D721Med (cell line): ENCODE measurements around the gene TENM4.
A peak's percentile ranks its signal among the peaks of the same experiment; 100 is the strongest.

ENCODE experiments used
- DNase-seq: peaks from one replicate; pipeline ENCODE4 v3.0.0; 2011; ENCODE audit warnings: low spot score; ENCODE audit not compliant: insufficient read length
- FAIRE-seq: peaks from 2 replicates; lab custom pipeline; 2011; peaks lifted over from hg19 to GRCh38; lab: Jason Lieb, UNC
- TF ChIP-seq, protein P1 (sequence below): IDR thresholded peaks from 2 replicates; pipeline ENCODE4 v1.5.1; 2012; ENCODE audit warnings: mild to moderate bottlenecking, control low read depth; ENCODE audit not compliant: insufficient read depth; ENCODE audit errors: missing control alignments

TENM4 gene

DNA sequence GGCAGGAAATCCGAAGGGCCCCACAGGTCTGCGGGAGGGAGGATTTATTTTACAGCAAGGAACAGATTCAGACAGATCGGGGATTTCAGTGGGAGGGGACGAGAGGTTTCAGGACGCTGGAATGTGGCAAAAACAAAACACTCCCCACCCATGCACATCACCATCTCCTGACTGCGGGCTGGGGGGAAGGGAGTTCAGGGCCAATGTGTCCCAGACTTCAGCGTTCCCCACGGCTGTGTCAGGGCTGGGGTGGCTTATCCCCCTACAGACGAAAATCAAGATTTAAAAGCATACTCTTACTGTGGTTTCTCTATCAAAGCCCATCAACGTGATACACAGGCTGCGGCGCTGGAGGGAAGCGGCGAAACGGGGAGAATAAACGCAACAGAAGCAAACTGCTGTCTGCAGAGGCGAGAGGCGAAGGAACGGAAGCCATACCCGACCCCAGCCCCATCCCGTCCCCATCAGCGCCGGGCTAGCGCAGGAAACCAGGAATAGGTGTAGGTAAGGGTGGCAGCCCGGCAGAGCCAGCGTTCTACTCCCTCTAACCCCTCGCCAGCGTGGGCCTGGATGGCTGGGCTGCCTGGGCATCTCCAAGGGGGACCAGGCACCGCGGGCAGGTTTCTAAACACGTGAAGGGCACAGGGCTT, 2.7 kb downstream of the TENM4 start:
- FAIRE-seq = no peak
- no peak for DNase-seq
- TF ChIP-seq, protein P1, sequence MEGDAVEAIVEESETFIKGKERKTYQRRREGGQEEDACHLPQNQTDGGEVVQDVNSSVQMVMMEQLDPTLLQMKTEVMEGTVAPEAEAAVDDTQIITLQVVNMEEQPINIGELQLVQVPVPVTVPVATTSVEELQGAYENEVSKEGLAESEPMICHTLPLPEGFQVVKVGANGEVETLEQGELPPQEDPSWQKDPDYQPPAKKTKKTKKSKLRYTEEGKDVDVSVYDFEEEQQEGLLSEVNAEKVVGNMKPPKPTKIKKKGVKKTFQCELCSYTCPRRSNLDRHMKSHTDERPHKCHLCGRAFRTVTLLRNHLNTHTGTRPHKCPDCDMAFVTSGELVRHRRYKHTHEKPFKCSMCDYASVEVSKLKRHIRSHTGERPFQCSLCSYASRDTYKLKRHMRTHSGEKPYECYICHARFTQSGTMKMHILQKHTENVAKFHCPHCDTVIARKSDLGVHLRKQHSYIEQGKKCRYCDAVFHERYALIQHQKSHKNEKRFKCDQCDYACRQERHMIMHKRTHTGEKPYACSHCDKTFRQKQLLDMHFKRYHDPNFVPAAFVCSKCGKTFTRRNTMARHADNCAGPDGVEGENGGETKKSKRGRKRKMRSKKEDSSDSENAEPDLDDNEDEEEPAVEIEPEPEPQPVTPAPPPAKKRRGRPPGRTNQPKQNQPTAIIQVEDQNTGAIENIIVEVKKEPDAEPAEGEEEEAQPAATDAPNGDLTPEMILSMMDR = no peak

DNA sequence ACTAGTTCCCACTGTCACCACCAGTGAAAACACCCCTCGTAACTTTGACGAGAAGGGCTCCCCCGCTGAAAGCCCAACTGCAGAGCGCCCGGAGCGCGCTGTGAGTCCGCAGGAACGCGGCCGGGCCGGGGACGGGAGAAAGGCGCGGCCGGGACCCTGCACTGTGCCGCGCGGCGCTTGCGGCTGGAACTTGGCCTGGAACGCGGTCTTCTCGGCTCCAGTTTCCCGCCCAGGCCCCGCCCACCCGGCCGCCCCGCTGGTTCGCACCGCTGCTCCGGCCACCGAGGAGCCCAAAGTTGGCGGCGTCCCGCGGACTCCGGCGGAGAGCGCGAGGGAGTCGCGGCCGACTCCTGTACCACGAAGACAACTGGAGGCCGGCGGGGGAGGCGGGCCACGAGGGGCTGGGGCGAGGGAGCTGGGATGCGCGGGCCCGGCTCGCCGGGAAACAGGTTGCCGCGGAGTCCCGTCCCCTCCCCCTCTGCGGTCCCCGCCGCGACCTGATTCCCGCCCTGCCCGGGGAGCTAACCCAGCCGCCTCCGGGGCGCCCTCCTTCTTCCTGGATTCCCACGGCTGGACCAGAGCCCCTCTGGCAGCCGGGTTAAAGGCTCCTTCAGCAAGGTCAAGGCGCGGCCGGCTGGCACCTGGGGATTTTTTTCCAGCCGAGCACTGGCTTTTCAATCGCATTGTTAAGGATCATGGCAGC, 3.4 kb downstream of the TENM4 start:
- TF ChIP-seq, protein P1 = no peak
- DNase-seq = peak; percentile 47

DNA sequence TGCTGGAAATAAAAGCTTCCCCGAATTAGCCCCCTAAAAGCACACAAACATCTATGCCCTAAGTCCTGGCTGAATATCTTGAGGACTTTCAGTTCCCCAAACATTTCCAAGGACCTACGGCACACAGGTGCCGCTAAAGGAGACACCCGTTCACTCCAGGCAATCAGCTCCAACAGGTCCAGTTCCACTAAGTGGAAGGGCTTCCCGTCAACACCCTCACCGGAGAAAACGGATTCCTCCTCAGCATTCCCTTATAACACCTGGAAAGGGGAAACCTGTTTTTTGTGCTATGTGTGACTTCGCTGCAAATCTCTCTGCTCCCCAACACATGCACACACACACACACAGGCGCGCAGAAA, 3.9 kb downstream of the TENM4 start:
- TF ChIP-seq, protein P1 = no peak
- FAIRE-seq = no peak
- no peak for DNase-seq

More for the DNA sequence above, 3.4 kb downstream of the TENM4 start:
- FAIRE-seq = no peak

DNA sequence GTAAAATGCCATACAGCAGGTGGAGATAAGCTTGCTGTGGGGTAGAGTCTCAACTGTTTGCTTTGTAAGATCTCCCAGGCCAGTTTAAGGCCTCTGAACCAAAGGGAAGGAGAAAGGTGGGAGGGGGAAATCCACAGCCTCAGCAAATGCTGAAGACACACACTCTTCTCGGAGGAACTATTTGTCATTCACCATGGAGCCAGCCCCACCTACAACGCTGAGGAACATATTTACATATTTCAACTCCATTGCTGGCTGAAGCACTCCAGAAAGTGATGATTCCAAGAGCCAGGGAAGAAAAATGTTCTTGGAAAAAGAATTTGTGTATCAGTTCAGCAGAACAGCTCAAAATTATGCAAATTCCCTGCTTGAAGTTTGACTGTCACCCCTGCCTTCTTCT, 6.5 kb downstream of the TENM4 start:
- TF ChIP-seq, protein P1 = no peak
- no peak for FAIRE-seq
- DNase-seq = no peak

DNA sequence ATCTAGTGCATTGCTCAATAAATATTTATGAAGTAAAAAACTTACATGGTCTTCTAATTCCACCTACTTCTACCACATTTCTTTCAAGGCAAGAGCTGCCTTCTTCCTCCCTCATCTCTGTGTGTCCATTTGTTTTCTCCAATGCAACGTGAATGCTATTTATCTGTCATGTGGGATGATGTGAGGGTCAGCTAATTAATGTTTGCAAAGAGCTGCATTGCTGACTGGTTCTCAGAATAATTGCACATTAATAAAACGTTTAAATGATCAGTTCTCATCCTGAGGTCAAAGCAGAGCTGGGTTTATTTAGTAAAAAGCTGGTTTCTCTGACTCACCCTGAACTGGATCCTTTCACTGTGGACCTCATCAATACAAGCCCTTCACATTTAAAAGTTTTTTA, 8.7 kb downstream of the TENM4 start:
- DNase-seq (no peak), FAIRE-seq (no peak)
- TF ChIP-seq, protein P1 = no peak

DNA sequence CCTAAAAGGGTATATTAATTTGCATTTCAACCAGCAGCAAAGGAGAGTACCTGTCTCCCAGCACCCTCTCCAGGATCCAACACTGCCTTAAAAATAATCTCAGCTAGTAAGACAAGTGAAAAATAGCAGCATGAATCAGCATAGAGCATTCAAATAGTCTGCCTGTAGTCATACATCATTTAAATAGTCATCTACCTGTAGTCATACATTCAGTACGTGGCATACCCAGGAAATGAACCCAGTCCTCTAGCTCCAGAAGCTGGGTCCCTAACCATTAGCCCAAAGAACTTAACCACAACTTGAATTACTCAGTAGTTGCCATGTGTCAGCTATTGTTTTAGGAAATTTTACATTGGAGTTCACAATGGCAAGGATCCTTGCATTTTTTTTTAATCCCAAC, 9.3 kb downstream of the TENM4 start:
- FAIRE-seq (no peak), DNase-seq (no peak)
- TF ChIP-seq, protein P1 = no peak

DNA sequence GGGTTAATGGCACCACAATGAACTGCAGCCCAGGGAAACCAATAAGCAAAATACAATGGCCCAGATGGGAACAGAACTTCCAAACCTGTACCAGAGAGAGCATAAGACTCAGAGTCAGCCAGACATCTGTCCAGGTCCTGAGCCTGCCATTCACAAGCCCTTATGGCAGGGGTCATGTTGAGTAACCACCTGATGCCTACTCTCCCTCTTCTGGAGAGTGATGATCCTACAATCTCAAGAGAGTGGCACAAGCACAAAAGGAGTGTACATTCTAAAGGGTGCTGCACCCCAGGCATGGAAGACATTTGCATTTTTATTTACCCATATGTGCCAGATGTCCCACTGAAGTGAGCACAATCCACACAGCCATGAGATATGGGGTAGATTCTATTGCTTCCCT, 10.6 kb downstream of the TENM4 start:
- FAIRE-seq (no peak), DNase-seq (no peak)
- TF ChIP-seq, protein P1 = no peak
